ENCODE measurements around the gene RGSL1. TPM values are rescaled to one million over a fixed set of nuclear protein-coding genes. Genes with fewer than 3 reads are reported as not detected.

RGSL1 gene
- total RNA-seq, 1 donor from 2014 or later: not detected

DNA sequence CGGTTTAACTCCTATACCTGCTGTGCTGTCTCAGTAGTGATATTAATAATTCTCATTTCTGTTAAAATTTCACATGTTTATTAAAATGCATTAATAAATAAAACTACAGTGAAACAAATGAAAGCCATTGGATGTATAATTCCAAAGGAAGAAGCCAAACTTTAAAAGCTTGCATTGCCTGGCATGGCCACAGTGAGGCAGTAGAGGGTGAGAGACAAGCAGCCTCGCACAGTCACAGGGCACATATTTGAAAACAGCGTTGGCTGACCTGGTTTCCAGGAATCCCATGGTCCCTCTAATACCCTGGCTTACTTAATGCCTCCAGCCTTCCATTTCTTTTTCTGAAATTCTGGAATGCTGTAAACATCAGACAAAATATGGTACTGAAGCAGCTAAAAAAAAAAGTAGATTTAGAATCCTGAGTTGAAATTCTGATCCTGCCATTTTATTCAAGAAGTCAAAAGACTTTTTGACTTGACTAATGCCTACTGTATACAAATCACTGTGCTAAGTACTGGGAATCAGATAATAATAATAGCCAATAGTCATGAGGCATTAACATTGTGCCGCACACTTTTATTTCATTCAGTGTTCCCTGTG, 145.8 kb downstream of the RGSL1 start:
- intact Hi-C loops (cut with micrococcal nuclease): loop anchor here (1.0 to 2.0 kb wide), 2 partner anchors 149 to 187 kb away; no protein-coding TSS in a partner anchor
- Mint-ChIP-seq H3K27ac (no peak overlapping the region), H3K4me3 (no peak overlapping the region), H3K27me3 (peaks cover 17% of the 10 kb centered on the region), H3K36me3 (ENCODE audit: low read depth) (peaks cover 4% of the 10 kb centered on the region), H3K4me1 (peaks cover 18% of the 10 kb centered on the region), H3K9me3 (no peaks in the 10 kb centered on the region)
- DNase-seq: peak; percentile 90

DNA sequence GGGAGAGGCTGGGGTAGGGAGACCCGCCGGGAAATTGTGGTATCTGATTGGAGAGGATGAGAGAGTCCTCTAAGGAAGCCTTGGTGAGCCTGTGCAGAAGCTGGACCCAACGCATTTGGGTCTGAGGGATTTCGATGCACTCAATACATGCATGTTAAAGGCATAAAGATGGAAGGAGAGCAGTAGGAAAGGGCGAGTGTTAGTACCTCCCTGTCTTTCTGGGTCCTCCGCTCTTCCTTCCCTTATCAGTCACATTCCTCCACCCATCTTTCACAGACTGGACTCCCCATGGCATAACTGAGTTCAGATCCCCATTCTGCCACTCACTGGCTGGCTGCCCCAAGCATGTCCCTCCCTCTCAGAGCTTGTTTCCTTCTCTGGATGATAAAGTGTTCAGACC, 147.0 kb downstream of the RGSL1 start:
- no peak overlapping the region for H3K27ac Mint-ChIP-seq
- peaks cover 4% of the 10 kb centered on the region for H3K36me3 Mint-ChIP-seq (ENCODE audit: low read depth)
- no peak for DNase-seq
- intact Hi-C loops (cut with micrococcal nuclease): no loop called here
- H3K9me3 Mint-ChIP-seq: no peaks in the 10 kb centered on the region
- no peak overlapping the region for H3K4me3 Mint-ChIP-seq
- H3K4me1 Mint-ChIP-seq: peaks cover 18% of the 10 kb centered on the region
- H3K27me3 Mint-ChIP-seq: peaks cover 14% of the 10 kb centered on the region

DNA sequence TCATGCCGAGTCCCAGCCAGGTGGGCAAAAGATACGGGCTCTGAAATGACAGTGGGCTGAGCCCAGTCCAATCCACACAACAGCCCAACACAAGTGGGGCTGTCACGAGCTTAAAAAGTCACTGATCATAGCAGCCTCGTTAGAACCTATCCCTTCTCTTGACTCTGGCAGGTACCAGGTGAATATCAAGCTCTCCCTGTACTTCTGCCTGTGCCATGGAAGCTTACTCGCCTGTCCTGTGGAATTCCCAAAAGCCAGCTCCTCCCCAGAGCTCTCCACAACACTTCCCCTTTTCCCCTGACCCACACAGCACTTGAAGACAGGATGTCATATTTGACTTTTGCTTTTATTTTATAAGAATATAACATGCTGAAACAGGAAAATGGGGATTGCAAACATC, 148.3 kb downstream of the RGSL1 start:
- no peak for DNase-seq
- peaks cover 4% of the 10 kb centered on the region for H3K36me3 Mint-ChIP-seq (ENCODE audit: low read depth)
- no peak overlapping the region for H3K4me3 Mint-ChIP-seq
- no peak overlapping the region for H3K27ac Mint-ChIP-seq
- peaks cover 7% of the 10 kb centered on the region for H3K27me3 Mint-ChIP-seq
- no peaks in the 10 kb centered on the region for H3K9me3 Mint-ChIP-seq
- peaks cover 21% of the 10 kb centered on the region for H3K4me1 Mint-ChIP-seq
- intact Hi-C loops (cut with micrococcal nuclease): no loop called here

DNA sequence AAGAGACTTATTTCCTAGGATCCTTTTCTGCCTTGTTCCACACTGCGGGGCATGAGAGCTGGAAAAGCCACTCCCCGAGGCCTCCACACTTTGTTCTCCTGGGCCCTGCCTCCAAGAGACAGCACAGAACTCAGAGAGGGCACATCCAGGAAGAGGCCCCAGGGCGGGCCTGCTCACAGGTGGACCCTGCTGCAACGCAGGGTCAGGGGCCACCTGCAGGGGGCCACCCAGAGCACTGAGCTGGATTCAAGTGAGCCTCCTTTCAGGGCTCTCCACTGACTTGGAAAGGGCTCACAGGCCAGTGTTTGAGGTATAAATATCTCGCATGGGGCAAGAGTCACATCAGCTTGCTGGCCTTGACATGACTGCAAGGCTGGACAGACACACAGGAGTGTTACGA, 149.4 kb downstream of the RGSL1 start:
- no peaks in the 10 kb centered on the region for H3K9me3 Mint-ChIP-seq
- H3K27me3 Mint-ChIP-seq: peaks cover 2% of the 10 kb centered on the region
- no peak overlapping the region for H3K4me3 Mint-ChIP-seq
- H3K36me3 Mint-ChIP-seq (ENCODE audit: low read depth): peaks cover 4% of the 10 kb centered on the region
- peaks cover 22% of the 10 kb centered on the region for H3K4me1 Mint-ChIP-seq
- intact Hi-C loops (cut with micrococcal nuclease): no loop called here
- peak; percentile 77 for DNase-seq
- H3K27ac Mint-ChIP-seq: no peak overlapping the region

DNA sequence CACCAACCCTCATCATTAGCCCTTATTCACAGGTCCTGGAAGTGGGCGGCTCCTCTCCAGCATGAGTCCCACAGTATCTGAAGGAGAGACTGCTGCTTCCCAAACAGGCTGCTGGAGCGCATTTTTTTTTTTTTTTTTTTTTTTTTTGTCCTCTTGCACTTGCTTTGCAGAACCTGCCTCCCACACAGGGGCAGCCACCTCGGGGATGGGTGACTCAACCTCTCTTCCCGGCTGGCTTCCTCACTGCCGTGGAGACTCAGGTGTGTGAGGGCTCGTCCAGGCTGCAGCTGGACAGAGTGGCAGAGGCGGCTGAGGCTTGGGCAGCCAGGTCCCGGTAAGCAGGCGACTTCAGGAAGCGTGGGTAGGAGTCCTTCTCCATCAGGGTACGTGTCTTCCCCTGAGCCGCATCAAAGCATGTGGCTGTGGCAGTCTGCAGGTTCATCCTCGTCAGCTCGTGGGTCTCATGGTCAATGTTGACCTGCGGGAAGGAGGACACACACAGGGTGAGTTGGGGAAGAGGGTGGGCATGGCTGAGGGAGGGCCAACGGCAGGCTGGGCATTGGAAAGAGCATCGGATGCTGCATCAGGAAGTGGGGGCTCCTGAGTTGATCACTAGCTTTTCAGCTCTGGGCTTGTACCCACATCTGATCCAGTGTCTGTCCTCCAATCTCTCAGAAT, 150.2 kb downstream of the RGSL1 start:
- H3K4me3 Mint-ChIP-seq: no peak overlapping the region
- peaks cover 4% of the 10 kb centered on the region for H3K36me3 Mint-ChIP-seq (ENCODE audit: low read depth)
- H3K9me3 Mint-ChIP-seq: no peaks in the 10 kb centered on the region
- H3K4me1 Mint-ChIP-seq: peaks cover 29% of the 10 kb centered on the region
- no peak overlapping the region for H3K27ac Mint-ChIP-seq
- intact Hi-C loops (cut with micrococcal nuclease): loop anchor here (5.0 kb wide), 1 partner anchor 62 kb away; no protein-coding TSS in a partner anchor
- no peaks in the 10 kb centered on the region for H3K27me3 Mint-ChIP-seq
- DNase-seq: no peak

DNA sequence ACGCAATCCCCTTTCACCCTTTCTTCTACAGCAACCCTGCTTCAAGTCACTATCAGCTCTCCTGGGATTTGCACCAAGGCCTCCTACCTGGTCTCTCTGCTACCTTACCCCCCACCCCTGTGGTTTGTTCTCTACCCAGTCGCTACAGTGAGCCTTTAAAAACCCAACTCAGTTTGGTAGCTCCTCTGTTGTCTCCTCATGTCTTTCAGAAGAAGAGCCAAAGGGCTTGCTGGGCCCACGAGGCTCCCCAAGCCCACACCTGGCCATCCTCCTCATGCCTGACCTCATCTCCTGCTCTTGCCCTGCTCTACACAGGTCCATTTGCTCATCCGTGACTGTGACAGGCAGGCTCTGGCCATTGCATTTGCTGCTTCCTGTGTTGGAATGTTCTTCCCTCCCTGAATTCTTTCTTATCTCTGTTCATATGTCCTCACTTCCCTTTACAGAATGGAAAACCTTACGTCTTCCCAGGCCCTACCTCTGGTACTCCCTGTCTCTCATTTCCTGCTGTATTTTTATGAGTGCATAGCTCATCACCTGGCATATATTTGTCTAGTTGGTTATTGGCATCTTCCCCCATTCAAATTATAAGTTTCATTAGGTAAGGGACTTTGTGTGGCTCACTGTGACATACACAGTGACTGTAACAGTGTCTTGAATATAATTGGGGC, 150.9 kb downstream of the RGSL1 start:
- Mint-ChIP-seq H3K4me3 (no peak overlapping the region), H3K4me1 (peaks cover 31% of the 10 kb centered on the region), H3K9me3 (no peaks in the 10 kb centered on the region), H3K36me3 (ENCODE audit: low read depth) (peaks cover 4% of the 10 kb centered on the region), H3K27ac (no peak overlapping the region), H3K27me3 (no peaks in the 10 kb centered on the region)
- intact Hi-C loops (cut with micrococcal nuclease): loop anchor here (1.0 to 5.0 kb wide), 3 partner anchors 61 to 188 kb away; partner anchors contain the start of gene NPL
- DNase-seq: no peak

DNA sequence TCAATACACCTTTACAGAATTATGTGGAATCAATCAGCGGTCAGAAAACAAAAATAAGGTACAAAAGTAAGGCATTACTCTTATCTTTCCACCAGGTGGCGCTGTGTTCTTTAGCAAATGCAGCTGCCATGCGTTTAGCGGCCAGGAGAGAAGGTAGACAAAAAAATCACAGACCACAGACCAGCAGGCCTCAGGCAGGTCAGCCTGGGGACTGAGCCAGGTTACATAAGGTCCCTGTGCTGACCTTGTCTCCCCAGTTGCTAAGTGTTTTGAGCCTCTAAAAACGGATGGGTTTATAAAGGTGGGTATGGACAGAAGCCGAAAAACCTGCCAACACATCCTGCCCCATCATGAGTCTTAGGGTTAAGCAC, 151.5 kb downstream of the RGSL1 start:
- peaks cover 4% of the 10 kb centered on the region for H3K36me3 Mint-ChIP-seq (ENCODE audit: low read depth)
- no peak overlapping the region for H3K27ac Mint-ChIP-seq
- H3K4me3 Mint-ChIP-seq: no peak overlapping the region
- intact Hi-C loops (cut with micrococcal nuclease): loop anchor here (1.0 to 5.0 kb wide), 3 partner anchors 61 to 188 kb away; partner anchors contain the start of gene NPL
- no peaks in the 10 kb centered on the region for H3K27me3 Mint-ChIP-seq
- no peaks in the 10 kb centered on the region for H3K9me3 Mint-ChIP-seq
- peak; percentile 91 for DNase-seq
- H3K4me1 Mint-ChIP-seq: peaks cover 27% of the 10 kb centered on the region

DNA sequence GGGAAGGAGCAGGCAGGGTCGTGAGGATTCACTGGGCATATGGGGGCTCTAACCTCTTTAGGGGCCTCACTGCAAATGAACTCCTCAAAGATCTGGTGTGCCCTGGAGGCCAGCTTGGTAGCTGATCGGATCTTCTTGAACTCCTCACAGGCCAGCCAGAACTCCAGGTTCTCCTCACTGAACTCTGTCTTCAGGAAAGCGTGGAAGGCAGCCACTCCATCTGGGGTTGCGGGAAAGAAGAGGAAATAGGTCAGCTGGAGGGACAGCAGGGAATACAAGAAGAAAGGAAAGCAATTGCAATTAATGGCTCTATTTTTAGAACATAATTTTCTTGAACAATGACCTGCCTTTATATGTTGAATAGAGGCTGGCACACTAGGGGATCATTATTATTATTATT, 152.0 kb downstream of the RGSL1 start:
- DNase-seq: no peak
- Mint-ChIP-seq H3K36me3 (ENCODE audit: low read depth) (peaks cover 4% of the 10 kb centered on the region), H3K27me3 (no peaks in the 10 kb centered on the region), H3K4me1 (peaks cover 30% of the 10 kb centered on the region), H3K9me3 (no peaks in the 10 kb centered on the region), H3K4me3 (no peak overlapping the region), H3K27ac (no peak overlapping the region)
- intact Hi-C loops (cut with micrococcal nuclease): loop anchor here (1.0 to 5.0 kb wide), 4 partner anchors 60 to 869 kb away; partner anchors contain the start of gene NPL

DNA sequence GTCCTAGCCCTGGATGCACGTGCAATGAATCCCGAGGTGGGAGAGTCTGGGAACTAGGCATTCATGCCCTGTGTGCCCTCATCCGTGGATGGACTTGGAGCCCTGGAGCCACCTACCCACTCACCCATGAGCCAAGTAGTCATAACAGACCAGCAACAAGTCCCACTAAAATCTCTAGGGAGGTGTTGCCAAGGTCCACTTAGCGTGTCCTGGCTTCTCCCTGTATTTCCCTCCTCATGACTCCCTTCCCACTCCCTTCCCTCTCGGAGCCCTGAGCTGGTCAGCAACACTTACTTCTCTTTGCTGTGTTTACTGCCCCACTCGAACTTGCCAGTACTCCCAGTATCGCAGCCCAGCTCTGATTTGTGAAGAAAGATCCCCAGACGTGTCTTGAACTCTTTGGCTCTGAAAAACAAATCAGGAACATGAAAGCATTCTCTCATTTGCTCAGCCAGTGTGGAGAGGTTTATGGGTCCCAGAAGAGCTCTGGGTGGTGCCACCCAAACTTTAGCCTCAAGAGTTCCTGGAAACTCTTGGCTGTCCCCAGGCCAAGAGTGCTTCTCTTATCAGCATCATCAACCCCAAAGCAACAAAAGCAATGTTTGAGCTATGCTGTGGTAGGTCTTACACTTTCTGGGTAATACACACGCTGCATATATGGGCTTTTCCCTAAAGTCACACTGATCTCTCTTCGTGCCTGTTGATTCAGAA, 153.1 kb downstream of the RGSL1 start:
- intact Hi-C loops (cut with micrococcal nuclease): loop anchor here (1.0 to 5.0 kb wide), 6 partner anchors 13 to 868 kb away; partner anchors contain the start of gene DHX9
- H3K27me3 Mint-ChIP-seq: no peaks in the 10 kb centered on the region
- no peaks in the 10 kb centered on the region for H3K9me3 Mint-ChIP-seq
- H3K27ac Mint-ChIP-seq: no peak overlapping the region
- H3K4me3 Mint-ChIP-seq: no peak overlapping the region
- H3K4me1 Mint-ChIP-seq: peaks cover 34% of the 10 kb centered on the region
- peak; percentile 85 for DNase-seq
- no peaks in the 10 kb centered on the region for H3K36me3 Mint-ChIP-seq (ENCODE audit: low read depth)

DNA sequence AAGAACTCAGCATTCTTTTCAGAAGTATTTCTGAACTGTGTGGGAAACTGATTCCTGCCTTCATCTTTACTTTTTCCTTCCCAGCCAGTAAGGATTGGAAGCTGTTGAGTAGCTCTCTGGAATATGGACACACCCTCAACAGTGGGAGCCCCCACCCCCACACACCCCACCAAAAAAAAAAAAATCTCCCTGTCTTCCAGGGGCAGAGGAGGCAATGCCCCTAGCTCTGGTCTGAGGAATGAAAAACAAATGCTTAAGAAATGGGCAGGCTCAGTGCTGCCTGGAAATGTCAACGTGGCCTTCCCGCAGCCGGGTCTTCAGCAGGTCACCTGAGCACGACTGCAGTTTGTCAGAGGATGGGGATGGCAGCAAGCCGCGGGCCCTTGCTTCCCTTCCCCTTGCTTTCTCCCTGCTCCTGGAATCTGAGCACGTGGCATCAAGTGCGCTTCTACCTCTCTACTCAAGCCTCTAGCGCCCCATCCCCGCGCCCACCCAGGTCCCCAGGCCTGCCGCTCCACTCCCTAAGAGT, 153.8 kb downstream of the RGSL1 start:
- no peak for DNase-seq
- Mint-ChIP-seq H3K9me3 (no peaks in the 10 kb centered on the region), H3K36me3 (ENCODE audit: low read depth) (no peaks in the 10 kb centered on the region), H3K4me3 (no peak overlapping the region), H3K27me3 (no peaks in the 10 kb centered on the region), H3K27ac (no peak overlapping the region), H3K4me1 (peaks cover 40% of the 10 kb centered on the region)
- intact Hi-C loops (cut with micrococcal nuclease): loop anchor here (1.0 to 5.0 kb wide), 6 partner anchors 13 to 867 kb away; partner anchors contain the start of gene DHX9

DNA sequence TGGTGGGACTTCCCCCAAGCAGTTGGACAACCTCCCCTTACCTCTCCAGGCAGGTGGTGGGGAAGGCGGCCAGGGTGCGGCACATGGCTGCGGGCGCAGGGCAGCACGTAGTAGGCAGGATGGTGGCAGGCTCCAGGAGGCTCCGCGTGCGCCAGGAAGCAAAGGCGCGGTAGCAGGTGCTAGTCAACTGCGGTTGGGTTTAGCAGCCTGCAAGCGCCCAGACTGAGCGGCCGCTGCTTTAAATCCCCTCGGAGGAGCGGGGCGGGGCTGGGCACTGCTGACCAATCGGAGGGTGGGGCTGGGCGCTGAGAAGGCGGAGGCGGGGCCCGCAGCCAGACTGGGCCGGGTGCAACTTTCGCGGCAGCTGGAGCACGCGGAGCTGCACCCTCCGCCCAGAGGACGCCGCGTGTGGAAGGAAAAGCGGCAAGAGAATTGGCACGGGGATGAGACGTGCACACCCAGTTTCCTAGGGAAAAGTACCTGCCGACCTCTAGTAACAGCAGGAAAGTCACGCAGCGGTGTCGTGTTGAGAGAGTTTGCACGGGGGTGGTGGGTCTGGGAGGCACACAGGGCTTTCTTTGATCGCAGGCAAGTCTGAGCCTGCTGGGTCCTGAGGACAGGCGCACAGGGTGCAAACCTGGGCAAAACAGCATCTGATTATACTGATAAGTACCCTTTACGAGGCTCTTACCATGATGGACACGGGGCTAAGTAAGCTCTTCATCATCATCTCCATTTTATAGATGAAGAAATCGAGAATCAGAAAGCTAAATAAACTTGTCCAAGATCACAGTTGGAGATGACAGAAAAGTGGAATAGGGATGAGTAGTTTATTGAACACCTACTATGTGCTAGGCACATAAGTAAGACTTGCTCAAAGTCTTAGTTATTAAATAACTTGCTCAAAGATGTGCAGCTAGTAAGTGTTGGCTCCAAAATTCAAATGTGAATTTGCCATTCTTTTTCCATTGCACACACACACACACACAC, 154.5 kb downstream of the RGSL1 start, which contains the start of gene RGS16:
TSS of gene RGS16 (minus strand) at position 215 of the 990 bp plus-strand sequence. CDS start at position 85, 130 bp downstream.
- DNase-seq: peak; percentile 98
- H3K27me3 Mint-ChIP-seq: peaks cover 2% of the 10 kb centered on the region
- no peaks in the 10 kb centered on the region for H3K36me3 Mint-ChIP-seq (ENCODE audit: low read depth)
- no peak within 1 kb of the TSS for H3K4me3 Mint-ChIP-seq
- H3K9me3 Mint-ChIP-seq: no peaks in the 10 kb centered on the region
- intact Hi-C loops (cut with micrococcal nuclease): loop anchor here (5.0 kb wide), 1 partner anchor 58 kb away; no protein-coding TSS in a partner anchor
- H3K27ac Mint-ChIP-seq: no peak within 1 kb of the TSS
- peaks cover 45% of the 10 kb centered on the region for H3K4me1 Mint-ChIP-seq

DNA sequence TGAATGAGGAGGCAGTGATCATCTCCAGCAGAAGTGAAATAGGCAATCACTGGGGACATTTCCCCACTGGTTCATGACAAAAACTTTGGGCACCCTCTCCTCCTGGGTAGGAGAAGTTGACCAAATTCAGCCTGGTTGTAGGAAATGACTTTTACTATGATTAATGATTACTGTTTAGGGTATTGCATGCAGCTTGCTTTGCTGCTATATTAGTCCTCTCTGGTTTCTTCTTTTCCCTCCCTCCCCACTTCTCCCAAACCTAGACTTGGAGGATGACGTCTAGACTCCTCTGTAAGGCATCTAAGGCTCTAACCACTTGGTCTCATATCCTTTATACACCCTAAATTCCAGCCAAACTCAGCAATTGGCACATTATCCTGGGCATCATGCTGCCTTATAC, 157.6 kb downstream of the RGSL1 start:
- Mint-ChIP-seq H3K9me3 (no peaks in the 10 kb centered on the region), H3K27ac (no peak overlapping the region), H3K4me3 (no peak overlapping the region), H3K27me3 (peaks cover 7% of the 10 kb centered on the region), H3K4me1 (peaks cover 53% of the 10 kb centered on the region), H3K36me3 (ENCODE audit: low read depth) (no peaks in the 10 kb centered on the region)
- intact Hi-C loops (cut with micrococcal nuclease): no loop called here
- DNase-seq: no peak

Measured in activated CD4-positive, alpha-beta T cell treated with anti-CD3 and anti-CD28 coated beads, Interleukin-2, amount 10 ng/mL, durations not matched to agents 24 days and 14 days (primary cell).